CD14-positive monocyte (primary cell): ENCODE measurements around the gene HOXA13. TPM values are rescaled to one million over a fixed set of nuclear protein-coding genes. Genes with fewer than 3 reads are reported as not detected.

Source experiments
- DNase-seq, 3 donors: peaks; one replicate each; pipeline ENCODE4 v3.0.0-alpha.2; 2011 to 2022
- H2AFZ ChIP-seq: 2 replicates; pipeline ENCODE4 v1.6.0; 2012; ENCODE audit warnings: mild to moderate bottlenecking, low read depth, low read length, inconsistent platforms; ENCODE audit not compliant: insufficient read depth, poor library complexity, severe bottlenecking
- H3K27ac ChIP-seq, 2 donors: 1 replicate in 1 of 2; 2 replicates in 1 of 2; pipeline ENCODE4 v1.5.1; 2012 to 2013; ENCODE audit warnings: low read length in 2 of 2, control low read depth in 1 of 2, inconsistent platforms in 1 of 2, low read depth in 1 of 2, mild to moderate bottlenecking in 1 of 2
- H3K27me3 ChIP-seq, 2 donors: one replicate each; pipeline versions ENCODE4 v1.6.0 to v1.6.1; 2011 to 2013; ENCODE audit warnings: low read length in 2 of 2; ENCODE audit not compliant: control insufficient read depth in 2 of 2, insufficient read depth in 2 of 2
- H3K36me3 ChIP-seq, 2 donors: replicated peaks in 1 of 2; 1 replicate in 1 of 2; 2 replicates in 1 of 2; pipeline versions ENCODE4 v1.5.1 to v1.6.1; 2012 to 2013; ENCODE audit warnings: low read length in 2 of 2, control low read depth in 1 of 2, inconsistent platforms in 1 of 2, mild to moderate bottlenecking in 1 of 2; ENCODE audit not compliant: insufficient read depth in 2 of 2, control insufficient read depth in 1 of 2
- H3K4me1 ChIP-seq, 2 donors: 1 replicate in 1 of 2; 2 replicates in 1 of 2; pipeline versions ENCODE4 v1.5.1 to v1.6.1; 2012 to 2013; ENCODE audit warnings: low read length in 2 of 2, control low read depth in 1 of 2, inconsistent platforms in 1 of 2, mild to moderate bottlenecking in 1 of 2, moderate library complexity in 1 of 2; ENCODE audit not compliant: insufficient read depth in 2 of 2, control insufficient read depth in 1 of 2
- H3K4me2 ChIP-seq: replicated peaks from 2 replicates; pipeline ENCODE3; 2012; ENCODE audit warnings: low read length, moderate library complexity, mild to moderate bottlenecking; ENCODE audit not compliant: poor library complexity, severe bottlenecking; ENCODE audit errors: extremely low read depth
- H3K4me3 ChIP-seq, 3 experiments: fragments of 200-600 bp in 1 of 3; sonication (generic) in 1 of 3; replicated peaks in 1 of 3; 1 replicate in 2 of 3; 2 replicates in 1 of 3; pipeline ENCODE4 v1.5.1; 2011 to 2013; ENCODE audit warnings: low read length in 3 of 3, mild to moderate bottlenecking in 3 of 3, control low read depth in 2 of 3, low read depth in 2 of 3, inconsistent platforms in 1 of 3, moderate library complexity in 1 of 3
- H3K79me2 ChIP-seq: 2 replicates; pipeline ENCODE4 v1.6.0; 2012; ENCODE audit warnings: mild to moderate bottlenecking, control low read depth, inconsistent platforms, low read length, moderate library complexity; ENCODE audit not compliant: insufficient read depth
- H3K9ac ChIP-seq: 2 replicates; pipeline ENCODE4 v1.6.0; 2017; ENCODE audit warnings: low read length, mild to moderate bottlenecking; ENCODE audit not compliant: insufficient read depth, poor library complexity, severe bottlenecking
- H3K9me3 ChIP-seq, 2 donors: replicated peaks in 1 of 2; 1 replicate in 1 of 2; 2 replicates in 1 of 2; pipeline versions ENCODE4 v1.5.1 to v1.6.1; 2012 to 2013; ENCODE audit warnings: low read length in 2 of 2, control low read depth in 1 of 2; ENCODE audit not compliant: control insufficient read depth in 1 of 2, insufficient read depth in 1 of 2
- H4K20me1 ChIP-seq: 2 replicates; pipeline ENCODE4 v1.6.0; 2012; ENCODE audit warnings: mild to moderate bottlenecking, low read length, control low read depth, moderate library complexity; ENCODE audit not compliant: insufficient read depth
- H3K27ac Mint-ChIP-seq, 7 donors: one replicate each; pipeline ENCODE4 v1.8.0; 2020; ENCODE audit warnings: mild to moderate bottlenecking in 7 of 7, mixed read lengths in 7 of 7, moderate library complexity in 6 of 7, inconsistent platforms in 2 of 7
- H3K27me3 Mint-ChIP-seq, 3 donors: one replicate each; pipeline ENCODE4 v1.8.0; 2021 to 2022; ENCODE audit warnings: low read depth in 3 of 3, mild to moderate bottlenecking in 3 of 3, mixed read lengths in 3 of 3, moderate library complexity in 3 of 3, inconsistent platforms in 1 of 3
- H3K36me3 Mint-ChIP-seq, 2 donors: one replicate each; pipeline ENCODE4 v1.8.0; 2020; ENCODE audit warnings: mixed read lengths in 2 of 2, inconsistent platforms in 1 of 2, mild to moderate bottlenecking in 1 of 2
- H3K4me1 Mint-ChIP-seq: one replicate; pipeline ENCODE4 v1.8.0; 2020; ENCODE audit warnings: mild to moderate bottlenecking, mixed read lengths
- H3K4me3 Mint-ChIP-seq, 2 donors: one replicate each; pipeline ENCODE4 v1.8.0; 2020; ENCODE audit warnings: mild to moderate bottlenecking in 2 of 2, mixed read lengths in 2 of 2, moderate library complexity in 1 of 2
- H3K9me3 Mint-ChIP-seq, 7 donors: one replicate each; pipeline ENCODE4 v1.8.0; 2020 to 2022; ENCODE audit warnings: mixed read lengths in 7 of 7, mild to moderate bottlenecking in 6 of 7, moderate library complexity in 6 of 7, inconsistent platforms in 2 of 7
- CTCF ChIP-seq: fragments of 200-600 bp; IDR thresholded peaks from one replicate; pipeline ENCODE4 v1.8.0; 2022; ENCODE audit warnings: antibody characterized with exemption, mild to moderate bottlenecking
- WGBS: methylation state at CpG from one replicate; pipeline ENCODE4 v1.1.5; 2013; ENCODE audit warnings: missing lambda C conversion rate; ENCODE audit not compliant: insufficient coverage; 5-methylcytosine and 5-hydroxymethylcytosine counted together
- intact Hi-C, 2 donors: fragments of 100-400 bp; cut with micrococcal nuclease; formaldehyde crosslinking; loops; one replicate each; pipeline versions ENCODE4 v1.15.0 to v1.15.1; 2023
- polyA plus RNA-seq, 3 donors: library from polyadenylated mRNA; depleted of rRNA in 1 of 3; unstranded in 2 of 3; stranded (reverse) in 1 of 3; fragments of 300-500 nt in 2 of 3; fragments of >200 nt in 1 of 3; fragmentation: Illumina TruSeq in 2 of 3; gene quantifications; 1 replicate in 2 of 3; 2 replicates in 1 of 3; pipeline ENCODE4 v1.2.3, GENCODE V29; 2012 to 2021

The HOXA13 gene
- polyA plus RNA-seq, 3 donors = not detected

GRCh38 chr7:27148031-27148755 lies 51.7 kb downstream of the HOXA13 start:
- Histone ChIP-seq H3K4me2 (peak overlapping the region; percentile 50), H3K36me3 (no peaks in the 10 kb centered on the region), H3K79me2 (no peaks in the 10 kb centered on the region), H3K9me3 (peaks cover 26 to 51% of the 10 kb centered on the region in 2 donors), H3K27me3 (peaks cover 66 to 93% of the 10 kb centered on the region in 2 donors), H3K27ac (no peak overlapping the region), H2AFZ (peak overlapping the region; percentile 25), H3K9ac (no peak overlapping the region), H3K4me3 (peak overlapping the region in 2 of 3 experiments; percentile 17 to 52), H3K4me1 (peaks cover 43 to 49% of the 10 kb centered on the region in 2 donors), H4K20me1 (no peaks in the 10 kb centered on the region)
- Mint-ChIP-seq H3K27ac (no peak overlapping the region), H3K4me1 (peaks cover 47% of the 10 kb centered on the region), H3K36me3 (peaks cover 12 to 25% of the 10 kb centered on the region in 2 donors), H3K9me3 (peaks cover 11 to 58% (median 39%) of the 10 kb centered on the region in 7 donors), H3K4me3 (peak overlapping the region; percentile 67 to 92), H3K27me3 (peaks cover 86 to 96% (median 94%) of the 10 kb centered on the region in 3 donors)
- WGBS = 10% methylated on average over 25 of the region's 28 CpGs
- intact Hi-C loops = no loop called here
- no peak for DNase-seq
- TF ChIP-seq CTCF = no peak

- no peak within 1 kb of the TSS for H3K27ac ChIP-seq
- H3K27me3 ChIP-seq = peaks cover 58 to 89% of the 10 kb centered on the region in 2 donors
- DNase-seq = no peak
- peaks cover 13 to 61% (median 42%) of the 10 kb centered on the region in 7 donors for H3K9me3 Mint-ChIP-seq
- peak within 1 kb of the TSS; percentile 50 for H3K4me2 ChIP-seq
- intact Hi-C loops = no loop called here
- no peaks in the 10 kb centered on the region for H3K79me2 ChIP-seq
- H3K27ac Mint-ChIP-seq = peak within 1 kb of the TSS in 1 of 7 donors; percentile 31
- peaks cover 37 to 43% of the 10 kb centered on the region in 2 donors for H3K4me1 ChIP-seq
- no peak within 1 kb of the TSS for H3K9ac ChIP-seq
- H3K36me3 Mint-ChIP-seq = peaks cover 12 to 25% of the 10 kb centered on the region in 2 donors
- no peaks in the 10 kb centered on the region for H3K36me3 ChIP-seq
- H4K20me1 ChIP-seq = no peaks in the 10 kb centered on the region
- 15% methylated on average over 63 of the region's 63 CpGs for WGBS
- H3K27me3 Mint-ChIP-seq = peaks cover 82 to 95% (median 93%) of the 10 kb centered on the region in 3 donors
- peaks cover 26 to 43% of the 10 kb centered on the region in 2 donors for H3K9me3 ChIP-seq
- H3K4me3 Mint-ChIP-seq = peak within 1 kb of the TSS; percentile 67 to 92
- H3K4me3 ChIP-seq = peak within 1 kb of the TSS in 2 of 3 experiments; percentile 21 to 52
- TF ChIP-seq CTCF = no peak
- H3K4me1 Mint-ChIP-seq = peaks cover 44% of the 10 kb centered on the region
- peak within 1 kb of the TSS; percentile 25 for H2AFZ ChIP-seq
Measured at GRCh38 chr7:27147199-27148030, 52.5 kb downstream of the HOXA13 start, which contains the start of gene HOXA6. TSS of gene HOXA6 (minus strand) at chr7:27147774. CDS start at chr7:27147749, 25 bp downstream.
